GM12878 (cell line): ENCODE measurements around the gene FFAR3.

Experiments
- CHD4 ChIP-seq: fragments of 200-600 bp; sonication (generic); IDR thresholded peaks from 2 replicates; pipeline ENCODE4 v1.6.1; 2016; ENCODE audit warnings: mild to moderate bottlenecking
- CTCF ChIP-seq, 3 experiments: IDR thresholded peaks in 2 of 3; conservative IDR thresholded peaks in 1 of 3; 2 replicates each; pipeline ENCODE4 v1.5.1; 2011; ENCODE audit warnings: low read depth in 3 of 3, low read length in 3 of 3, mild to moderate bottlenecking in 3 of 3, control low read depth in 2 of 3, moderate library complexity in 2 of 3, inconsistent platforms in 1 of 3, mixed read lengths in 1 of 3; ENCODE audit not compliant: control insufficient read depth in 2 of 3, insufficient read depth in 1 of 3; ENCODE audit errors: extremely low read depth in 1 of 3
- E2F4 ChIP-seq: IDR thresholded peaks from 2 replicates; pipeline ENCODE4 v1.6.1; 2012; ENCODE audit warnings: low read depth, low read length, improper control_type of control experiment
- GABPA ChIP-seq: IDR thresholded peaks from 2 replicates; pipeline ENCODE4 v1.6.1; 2014; ENCODE audit warnings: antibody characterized with exemption, low read depth, mild to moderate bottlenecking, inconsistent platforms
- POLR2A ChIP-seq: IDR thresholded peaks from 2 replicates; pipeline ENCODE4 v1.6.1; 2011; ENCODE audit warnings: low read depth, mild to moderate bottlenecking, low read length
- TBL1XR1 ChIP-seq: IDR thresholded peaks from 2 replicates; pipeline ENCODE4 v1.6.1; 2012; ENCODE audit warnings: low read depth, low read length, improper control_type of control experiment
- ZNF274 ChIP-seq: IDR thresholded peaks from one replicate; pipeline ENCODE4 v1.8.0; 2011; ENCODE audit not compliant: insufficient read length, insufficient read depth
- TF ChIP-seq, protein P1 (sequence below): IDR thresholded peaks from 2 replicates; pipeline ENCODE4 v1.6.1; 2011; ENCODE audit warnings: low read depth, mild to moderate bottlenecking, low read length, moderate library complexity, borderline replicate concordance; ENCODE audit errors: extremely low read depth
- TF ChIP-seq, protein P2 (sequence below): IDR thresholded peaks from 2 replicates; pipeline ENCODE4 v1.6.1; 2011; ENCODE audit warnings: mild to moderate bottlenecking, low read depth, low read length, moderate library complexity; ENCODE audit not compliant: insufficient replicate concordance

GRCh38 chr19:35369522-35369921, 11.3 kb downstream of the FFAR3 start:
- TF ChIP-seq POLR2A (no peak), CHD4 (no peak), GABPA (no peak), CTCF (IDR thresholded peaks at IDR 0.05 in 2 of 3, conservative IDR thresholded peaks at IDR 0.05 in 1 of 3; ENCODE audit: control insufficient read depth in 2 of 3, extremely low read depth in 1 of 3, insufficient read depth in 1 of 3, low read depth in 3 of 3, low read length in 3 of 3) (no peak), TBL1XR1 (no peak), E2F4 (no peak), ZNF274 (no peak)
- TF ChIP-seq, protein P1, sequence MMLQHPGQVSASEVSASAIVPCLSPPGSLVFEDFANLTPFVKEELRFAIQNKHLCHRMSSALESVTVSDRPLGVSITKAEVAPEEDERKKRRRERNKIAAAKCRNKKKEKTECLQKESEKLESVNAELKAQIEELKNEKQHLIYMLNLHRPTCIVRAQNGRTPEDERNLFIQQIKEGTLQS, result no peak
- TF ChIP-seq, protein P2, sequence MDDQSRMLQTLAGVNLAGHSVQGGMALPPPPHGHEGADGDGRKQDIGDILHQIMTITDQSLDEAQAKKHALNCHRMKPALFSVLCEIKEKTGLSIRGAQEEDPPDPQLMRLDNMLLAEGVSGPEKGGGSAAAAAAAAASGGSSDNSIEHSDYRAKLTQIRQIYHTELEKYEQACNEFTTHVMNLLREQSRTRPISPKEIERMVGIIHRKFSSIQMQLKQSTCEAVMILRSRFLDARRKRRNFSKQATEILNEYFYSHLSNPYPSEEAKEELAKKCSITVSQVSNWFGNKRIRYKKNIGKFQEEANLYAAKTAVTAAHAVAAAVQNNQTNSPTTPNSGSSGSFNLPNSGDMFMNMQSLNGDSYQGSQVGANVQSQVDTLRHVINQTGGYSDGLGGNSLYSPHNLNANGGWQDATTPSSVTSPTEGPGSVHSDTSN, result no peak
